ENCODE data around the gene KDM4B.

- TF ChIP-seq, protein P1, sequence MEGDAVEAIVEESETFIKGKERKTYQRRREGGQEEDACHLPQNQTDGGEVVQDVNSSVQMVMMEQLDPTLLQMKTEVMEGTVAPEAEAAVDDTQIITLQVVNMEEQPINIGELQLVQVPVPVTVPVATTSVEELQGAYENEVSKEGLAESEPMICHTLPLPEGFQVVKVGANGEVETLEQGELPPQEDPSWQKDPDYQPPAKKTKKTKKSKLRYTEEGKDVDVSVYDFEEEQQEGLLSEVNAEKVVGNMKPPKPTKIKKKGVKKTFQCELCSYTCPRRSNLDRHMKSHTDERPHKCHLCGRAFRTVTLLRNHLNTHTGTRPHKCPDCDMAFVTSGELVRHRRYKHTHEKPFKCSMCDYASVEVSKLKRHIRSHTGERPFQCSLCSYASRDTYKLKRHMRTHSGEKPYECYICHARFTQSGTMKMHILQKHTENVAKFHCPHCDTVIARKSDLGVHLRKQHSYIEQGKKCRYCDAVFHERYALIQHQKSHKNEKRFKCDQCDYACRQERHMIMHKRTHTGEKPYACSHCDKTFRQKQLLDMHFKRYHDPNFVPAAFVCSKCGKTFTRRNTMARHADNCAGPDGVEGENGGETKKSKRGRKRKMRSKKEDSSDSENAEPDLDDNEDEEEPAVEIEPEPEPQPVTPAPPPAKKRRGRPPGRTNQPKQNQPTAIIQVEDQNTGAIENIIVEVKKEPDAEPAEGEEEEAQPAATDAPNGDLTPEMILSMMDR (IDR thresholded peaks at IDR 0.05), result no peak
- TF ChIP-seq POLR2A (IDR thresholded peaks at IDR 0.05) (no peak), EP300 (IDR thresholded peaks at IDR 0.05) (no peak)
These were observed 6.8 kb upstream of the KDM4B start for GRCh38 chr19:4962085-4962619.
